Activated T-helper 2 cell treated with anti-CD3 and anti-CD28 coated beads, Interferon-gamma antibody, Interleukin-2, Interleukin-4, amounts not matched to agents 10 μg/mL and 5 μg/mL and 100 μg/mL, durations not matched to agents 14 hours and 24 hours and 36 hours (primary cell): Measurements from ENCODE around the gene TLL1. TPM values are rescaled to one million over a fixed set of nuclear protein-coding genes. Genes with fewer than 3 reads are reported as not detected.

Source experiments
- DNase-seq: peaks from one replicate; pipeline ENCODE4 v3.0.0; 2021; ENCODE audit warnings: low spot score
- H3K27ac Mint-ChIP-seq: one replicate; pipeline ENCODE4 v1.8.0; 2021; ENCODE audit warnings: mixed read lengths
- H3K27me3 Mint-ChIP-seq: one replicate; pipeline ENCODE4 v1.8.0; 2021; ENCODE audit warnings: low read depth, mixed read lengths
- H3K36me3 Mint-ChIP-seq: one replicate; pipeline ENCODE4 v1.8.0; 2021; ENCODE audit warnings: low read depth, mixed read lengths
- H3K4me1 Mint-ChIP-seq: one replicate; pipeline ENCODE4 v1.8.0; 2021; ENCODE audit warnings: low read depth, mixed read lengths
- H3K4me3 Mint-ChIP-seq: one replicate; pipeline ENCODE4 v1.8.0; 2021; ENCODE audit warnings: low read depth, mild to moderate bottlenecking, moderate library complexity, mixed read lengths
- H3K9me3 Mint-ChIP-seq: one replicate; pipeline ENCODE4 v1.8.0; 2021; ENCODE audit warnings: mixed read lengths
- intact Hi-C: fragments of 100-400 bp; cut with micrococcal nuclease; formaldehyde crosslinking; loops from one replicate; pipeline ENCODE4 v1.15.1; 2023
- total RNA-seq: library from RNA; stranded (reverse); gene quantifications from 2 replicates; pipeline ENCODE4 v1.2.3, GENCODE V29; 2022

The TLL1 gene
- total RNA-seq, 1 donor from 2014 or later: not detected

GRCh38 chr4:165866019-165866650 is 6.9 kb upstream of the TLL1 start:
- peaks cover 3% of the 10 kb centered on the region for H3K27me3 Mint-ChIP-seq
- H3K27ac Mint-ChIP-seq: no peak overlapping the region
- no peaks in the 10 kb centered on the region for H3K4me1 Mint-ChIP-seq
- H3K36me3 Mint-ChIP-seq: no peaks in the 10 kb centered on the region
- DNase-seq: no peak
- H3K4me3 Mint-ChIP-seq: no peak overlapping the region
- intact Hi-C loops: no loop called here
- no peaks in the 10 kb centered on the region for H3K9me3 Mint-ChIP-seq

GRCh38 chr4:165867961-165868360 is 5.1 kb upstream of the TLL1 start:
- Mint-ChIP-seq H3K9me3 (no peaks in the 10 kb centered on the region), H3K27ac (no peak overlapping the region), H3K4me3 (no peak overlapping the region), H3K36me3 (no peaks in the 10 kb centered on the region), H3K4me1 (no peaks in the 10 kb centered on the region), H3K27me3 (peaks cover 18% of the 10 kb centered on the region)
- intact Hi-C loops: no loop called here
- DNase-seq: no peak

- Mint-ChIP-seq H3K27me3 (peaks cover 45% of the 10 kb centered on the region), H3K4me3 (no peak overlapping the region)
- intact Hi-C loops: no loop called here
These were observed 448 bp downstream of the TLL1 start for GRCh38 chr4:165873298-165874071.

GRCh38 chr4:165874072-165874790 is 1.2 kb downstream of the TLL1 start:
- H3K4me1 Mint-ChIP-seq: no peaks in the 10 kb centered on the region
- H3K36me3 Mint-ChIP-seq: no peaks in the 10 kb centered on the region
- intact Hi-C loops: no loop called here
- H3K4me3 Mint-ChIP-seq: no peak overlapping the region
- no peaks in the 10 kb centered on the region for H3K9me3 Mint-ChIP-seq
- DNase-seq: no peak
- no peak overlapping the region for H3K27ac Mint-ChIP-seq
- H3K27me3 Mint-ChIP-seq: peaks cover 45% of the 10 kb centered on the region

More at GRCh38 chr4:165873298-165874071, 448 bp downstream of the TLL1 start:
- Mint-ChIP-seq H3K36me3 (no peaks in the 10 kb centered on the region), H3K9me3 (no peaks in the 10 kb centered on the region), H3K4me1 (no peaks in the 10 kb centered on the region), H3K27ac (no peak overlapping the region)
- DNase-seq: no peak

GRCh38 chr4:165874791-165875371 is 1.8 kb downstream of the TLL1 start:
- Mint-ChIP-seq H3K4me1 (no peaks in the 10 kb centered on the region), H3K27ac (no peak overlapping the region), H3K9me3 (no peaks in the 10 kb centered on the region), H3K36me3 (no peaks in the 10 kb centered on the region), H3K4me3 (no peak overlapping the region), H3K27me3 (peaks cover 45% of the 10 kb centered on the region)
- no peak for DNase-seq
- intact Hi-C loops: no loop called here

GRCh38 chr4:165875446-165875845 is 2.4 kb downstream of the TLL1 start:
- intact Hi-C loops: no loop called here
- no peak overlapping the region for H3K27ac Mint-ChIP-seq
- peaks cover 42% of the 10 kb centered on the region for H3K27me3 Mint-ChIP-seq
- H3K36me3 Mint-ChIP-seq: no peaks in the 10 kb centered on the region
- no peaks in the 10 kb centered on the region for H3K4me1 Mint-ChIP-seq
- H3K4me3 Mint-ChIP-seq: no peak overlapping the region
- DNase-seq: no peak
- H3K9me3 Mint-ChIP-seq: no peaks in the 10 kb centered on the region

GRCh38 chr4:165877286-165877685 is 4.2 kb downstream of the TLL1 start:
- peaks cover 33% of the 10 kb centered on the region for H3K27me3 Mint-ChIP-seq
- intact Hi-C loops: no loop called here
- H3K4me1 Mint-ChIP-seq: no peaks in the 10 kb centered on the region
- no peak overlapping the region for H3K27ac Mint-ChIP-seq
- no peak for DNase-seq
- no peaks in the 10 kb centered on the region for H3K9me3 Mint-ChIP-seq
- no peak overlapping the region for H3K4me3 Mint-ChIP-seq
- no peaks in the 10 kb centered on the region for H3K36me3 Mint-ChIP-seq

GRCh38 chr4:165879641-165880040 is 6.6 kb downstream of the TLL1 start:
- intact Hi-C loops: no loop called here
- Mint-ChIP-seq H3K36me3 (no peaks in the 10 kb centered on the region), H3K4me1 (no peaks in the 10 kb centered on the region), H3K27ac (no peak overlapping the region), H3K27me3 (peaks cover 12% of the 10 kb centered on the region), H3K4me3 (no peak overlapping the region), H3K9me3 (no peaks in the 10 kb centered on the region)
- DNase-seq: no peak

GRCh38 chr4:165894159-165894558 is 21.1 kb downstream of the TLL1 start:
- Mint-ChIP-seq H3K4me3 (no peak overlapping the region), H3K9me3 (no peaks in the 10 kb centered on the region), H3K27ac (no peak overlapping the region), H3K36me3 (no peaks in the 10 kb centered on the region), H3K4me1 (no peaks in the 10 kb centered on the region), H3K27me3 (no peaks in the 10 kb centered on the region)
- intact Hi-C loops: no loop called here
- no peak for DNase-seq

GRCh38 chr4:165905405-165906027 is 32.5 kb downstream of the TLL1 start:
- H3K27ac Mint-ChIP-seq: no peak overlapping the region
- no peaks in the 10 kb centered on the region for H3K9me3 Mint-ChIP-seq
- DNase-seq: no peak
- H3K4me1 Mint-ChIP-seq: no peaks in the 10 kb centered on the region
- no peaks in the 10 kb centered on the region for H3K36me3 Mint-ChIP-seq
- intact Hi-C loops: no loop called here
- H3K4me3 Mint-ChIP-seq: no peak overlapping the region
- H3K27me3 Mint-ChIP-seq: no peaks in the 10 kb centered on the region

- Mint-ChIP-seq H3K4me3 (no peak overlapping the region), H3K4me1 (no peaks in the 10 kb centered on the region), H3K27ac (no peak overlapping the region), H3K27me3 (no peaks in the 10 kb centered on the region), H3K36me3 (no peaks in the 10 kb centered on the region), H3K9me3 (no peaks in the 10 kb centered on the region)
- intact Hi-C loops: no loop called here
- no peak for DNase-seq
These were observed 33.2 kb downstream of the TLL1 start for GRCh38 chr4:165906272-165906671.

- H3K4me1 Mint-ChIP-seq: no peaks in the 10 kb centered on the region
- DNase-seq: no peak
- no peak overlapping the region for H3K27ac Mint-ChIP-seq
- intact Hi-C loops: no loop called here
- no peaks in the 10 kb centered on the region for H3K27me3 Mint-ChIP-seq
- no peak overlapping the region for H3K4me3 Mint-ChIP-seq
- no peaks in the 10 kb centered on the region for H3K9me3 Mint-ChIP-seq
- H3K36me3 Mint-ChIP-seq: no peaks in the 10 kb centered on the region
These were observed 36.9 kb downstream of the TLL1 start for GRCh38 chr4:165909947-165910346.
